Endothelial cell of umbilical vein (primary cell): ENCODE results near the gene HOXA4. TPM values are rescaled to one million over a fixed set of nuclear protein-coding genes. Genes with fewer than 3 reads are reported as not detected.
A peak's percentile ranks its signal among the peaks of the same experiment; 100 is the strongest.

Experiments used
- BruUV-seq: library from RNA; stranded (reverse); fragments of 400-500 nt; replicated peaks from 2 replicates; lab custom pipeline; 2021; lab: Mats Ljungman, UMichigan
- CTCF ChIA-PET: fragments of 300-600, 350-600 bp; sonication (Branson Sonifier 250); formaldehyde crosslinking; loops from one replicate; lab custom pipeline; 2021; ENCODE audit warnings: antibody characterized with exemption, inconsistent platforms; lab: Charles Lee
- POLR2A ChIA-PET: fragments of 300-600, 350-600 bp; sonication (Branson Sonifier 250); formaldehyde crosslinking; loops from one replicate; lab custom pipeline; 2021; ENCODE audit warnings: antibody characterized with exemption, inconsistent platforms; lab: Charles Lee
- DNase-seq: peaks from one replicate; pipeline ENCODE4 v3.0.0-alpha.2; 2011; ENCODE audit warnings: low read depth, low spot score
- FAIRE-seq: peaks from 2 replicates; lab custom pipeline; 2011; peaks lifted over from hg19 to GRCh38; lab: Jason Lieb, UNC
- H2AFZ ChIP-seq: 2 replicates; pipeline ENCODE4 v1.6.0; 2012; ENCODE audit warnings: low read depth, low read length, control low read depth, inconsistent platforms
- H3K27ac ChIP-seq: 2 replicates; pipeline ENCODE4 v1.5.1; 2011; ENCODE audit warnings: low read depth, mild to moderate bottlenecking, control low read depth, low read length, moderate library complexity; ENCODE audit not compliant: insufficient read depth
- H3K27me3 ChIP-seq, 2 experiments: 2 replicates each; pipeline versions ENCODE4 v1.6.0 to v1.6.1; 2011; ENCODE audit warnings: low read length in 2 of 2, mixed read lengths in 1 of 2; ENCODE audit not compliant: control insufficient read depth in 2 of 2, insufficient read depth in 2 of 2
- H3K36me3 ChIP-seq, 2 experiments: 2 replicates in 1 of 2; 3 replicates in 1 of 2; pipeline ENCODE4 v1.5.1; 2011; ENCODE audit warnings: low read length in 2 of 2, mild to moderate bottlenecking in 1 of 2, moderate library complexity in 1 of 2; ENCODE audit not compliant: control insufficient read depth in 2 of 2, insufficient read depth in 2 of 2; ENCODE audit errors: extremely low read depth in 1 of 2
- H3K4me1 ChIP-seq: 3 replicates; pipeline ENCODE4 v1.5.1; 2011; ENCODE audit warnings: mild to moderate bottlenecking, low read length; ENCODE audit not compliant: control insufficient read depth, insufficient read depth; ENCODE audit errors: extremely low read depth
- H3K4me2 ChIP-seq: 2 replicates; pipeline ENCODE4 v1.6.1; 2011; ENCODE audit warnings: low read length, control low read depth, mixed read lengths; ENCODE audit not compliant: insufficient read depth
- H3K4me3 ChIP-seq, 3 experiments: fragments of 200-600 bp in 1 of 3; sonication (generic), shearing (Covaris generic) in 1 of 3; replicated peaks in 1 of 3; 2 replicates each; pipeline ENCODE4 v1.5.1; 2011 to 2016; ENCODE audit warnings: control low read depth in 3 of 3, low read length in 3 of 3, mild to moderate bottlenecking in 2 of 3, inconsistent platforms in 1 of 3, low read depth in 1 of 3, moderate library complexity in 1 of 3; ENCODE audit not compliant: insufficient read depth in 1 of 3
- H3K79me2 ChIP-seq: 2 replicates; pipeline ENCODE4 v1.6.0; 2012; ENCODE audit warnings: low read length, inconsistent platforms; ENCODE audit not compliant: control insufficient read depth, insufficient read depth
- H3K9ac ChIP-seq: replicated peaks from 2 replicates; pipeline ENCODE3; 2011; ENCODE audit warnings: low read length, control low read depth; ENCODE audit not compliant: insufficient read depth; ENCODE audit errors: extremely low read depth
- H3K9me1 ChIP-seq: replicated peaks from 3 replicates; pipeline ENCODE4 v1.6.0; 2011; ENCODE audit warnings: mild to moderate bottlenecking, low read length; ENCODE audit not compliant: control insufficient read depth, insufficient read depth; ENCODE audit errors: extremely low read depth
- H3K9me3 ChIP-seq: replicated peaks from 2 replicates; pipeline ENCODE4 v1.5.1; 2012; ENCODE audit warnings: low read length, inconsistent platforms; ENCODE audit not compliant: control insufficient read depth, insufficient read depth
- H4K20me1 ChIP-seq: replicated peaks from 2 replicates; pipeline ENCODE3; 2011; ENCODE audit warnings: mild to moderate bottlenecking, low read length; ENCODE audit not compliant: control insufficient read depth, insufficient read depth; ENCODE audit errors: extremely low read depth
- CTCF ChIP-seq, 2 donors: IDR thresholded peaks; 1 replicate in 1 of 2; 2 replicates in 1 of 2; pipeline ENCODE4 v1.5.1; 2011; ENCODE audit warnings: low read length in 2 of 2, mild to moderate bottlenecking in 2 of 2, moderate library complexity in 2 of 2, control low read depth in 1 of 2, inconsistent platforms in 1 of 2, low read depth in 1 of 2; ENCODE audit not compliant: insufficient read depth in 1 of 2; ENCODE audit errors: extremely low read depth in 1 of 2
- EZH2 ChIP-seq: IDR thresholded peaks from 2 replicates; pipeline ENCODE4 v1.6.1; 2012; ENCODE audit warnings: borderline replicate concordance, low read depth, mild to moderate bottlenecking, moderate library complexity, low read length, inconsistent platforms; ENCODE audit not compliant: severe bottlenecking
- FOS ChIP-seq: IDR thresholded peaks from 2 replicates; pipeline ENCODE4 v1.6.1; 2011; ENCODE audit warnings: mild to moderate bottlenecking, low read length, moderate library complexity, borderline replicate concordance; ENCODE audit not compliant: insufficient read depth
- GATA2 ChIP-seq: IDR thresholded peaks from 2 replicates; pipeline ENCODE4 v1.7.0; 2011; ENCODE audit warnings: low read depth, mild to moderate bottlenecking, moderate library complexity, mixed read lengths, low read length; ENCODE audit not compliant: insufficient read length, insufficient read depth
- JUN ChIP-seq: IDR thresholded peaks from 2 replicates; pipeline ENCODE4 v1.6.1; 2011; ENCODE audit warnings: borderline replicate concordance, low read depth; ENCODE audit not compliant: insufficient read length, insufficient read depth
- MAX ChIP-seq: IDR thresholded peaks from 2 replicates; pipeline ENCODE4 v1.6.1; 2011; ENCODE audit not compliant: insufficient read depth, insufficient read length
- MYC ChIP-seq: IDR thresholded peaks from one replicate; pipeline ENCODE4 v1.6.1; 2011; ENCODE audit warnings: mild to moderate bottlenecking, low read depth, low read length
- POLR2A ChIP-seq: IDR thresholded peaks from 2 replicates; pipeline ENCODE4 v1.6.1; 2012; ENCODE audit warnings: low read depth, mild to moderate bottlenecking, control low read depth, low read length
- POLR2AphosphoS5 ChIP-seq: IDR thresholded peaks from 2 replicates; pipeline ENCODE4 v1.6.1; 2012; ENCODE audit warnings: low read depth, mild to moderate bottlenecking, control low read depth, low read length, moderate library complexity; ENCODE audit not compliant: insufficient read depth
- dilution Hi-C: fragments of 300-500 bp; cut with MboI; formaldehyde crosslinking; loops from one replicate; pipeline ENCODE4 v1.15.0; 2019; ENCODE audit warnings: low sequenced_read_pairs; ENCODE audit not compliant: extremely low pct_ligation_motif_present
- intact Hi-C: fragments of 100-400 bp; cut with micrococcal nuclease; formaldehyde crosslinking; loops from one replicate; pipeline ENCODE4 v1.10.0; 2022
- polyA plus RNA-seq, 4 experiments: library from polyadenylated mRNA; depleted of rRNA in 3 of 4; stranded (reverse) in 3 of 4; unstranded in 1 of 4; fragments of >200 nt; gene quantifications; 2 replicates each; pipeline versions ENCODE4 v1.2.1 to v1.2.3, GENCODE V29; 2011 to 2012; ENCODE audit warnings: missing spikeins in 1 of 4
- total RNA-seq: library from RNA; stranded (reverse); gene quantifications from 2 replicates; pipeline ENCODE4 v1.2.3, GENCODE V29; 2021

HOXA4 gene
- total and polyA plus RNA-seq, 2 donors (not counting 3 experiments of a cell fraction or from before 2014, with no cell fraction given), result 4.9 to 8.1 TPM

GRCh38 chr7:27099453-27100370 is 30.8 kb downstream of the HOXA4 start:
- peak overlapping the region; percentile 74 for H3K4me2 ChIP-seq

More at GRCh38 chr7:27099453-27100370, 30.8 kb downstream of the HOXA4 start:
- no peak for TF ChIP-seq POLR2AphosphoS5
- no peak for TF ChIP-seq JUN
- TF ChIP-seq CTCF (IDR thresholded peaks at IDR 0.05; ENCODE audit: extremely low read depth in 1 of 2, insufficient read depth in 1 of 2, low read depth in 1 of 2, low read length in 2 of 2), result no peak
- TF ChIP-seq FOS, result no peak
- no peak for TF ChIP-seq POLR2A
- TF ChIP-seq GATA2, result no peak
- no peak for TF ChIP-seq MAX
- no peak for TF ChIP-seq MYC
- no peak for TF ChIP-seq EZH2
- DNase-seq (peak; percentile 52), FAIRE-seq (peak; percentile 47)
- POLR2A ChIA-PET, result interaction anchor here (0.8 to 1.2 kb wide), 5 partner anchors 23 to 242 kb away, joined by 3 to 4 read pairs (median 3); partner anchors contain the start of genes HOXA5 and SKAP2
- no peak overlapping the region for H2AFZ ChIP-seq
- CTCF ChIA-PET, result interaction anchor here (0.9 to 9.6 kb wide), 15 partner anchors 10 to 1207 kb away, joined by 3 to 124 read pairs (median 4); partner anchors contain the start of genes HOXA5 and HOXA9
- peaks cover 69% of the 10 kb centered on the region for H3K4me1 ChIP-seq
- no peaks in the 10 kb centered on the region for H3K9me3 ChIP-seq
- peaks cover 0 to 3% of the 10 kb centered on the region in 2 experiments for H3K36me3 ChIP-seq
- no TSS peak for BruUV-seq
- H3K27ac ChIP-seq, result peak overlapping the region; percentile 93
- H4K20me1 ChIP-seq, result no peaks in the 10 kb centered on the region
- H3K9me1 ChIP-seq, result no peaks in the 10 kb centered on the region
- H3K79me2 ChIP-seq, result peaks cover 93% of the 10 kb centered on the region
- dilution Hi-C loops (no loop called here), intact Hi-C loops (loop anchor here (5.0 kb wide), 1 partner anchor 727 kb away; no protein-coding TSS in a partner anchor)
- peak overlapping the region; percentile 90 for H3K9ac ChIP-seq
- peak overlapping the region; percentile 80 to 92 (median 86) for H3K4me3 ChIP-seq
- H3K27me3 ChIP-seq, result no peaks in the 10 kb centered on the region
